Measurements from ENCODE around the gene LMX1A.

LMX1A gene

GRCh38 chr1:165288350-165289120, 68.0 kb downstream of the LMX1A start:
- TF ChIP-seq, protein P1, sequence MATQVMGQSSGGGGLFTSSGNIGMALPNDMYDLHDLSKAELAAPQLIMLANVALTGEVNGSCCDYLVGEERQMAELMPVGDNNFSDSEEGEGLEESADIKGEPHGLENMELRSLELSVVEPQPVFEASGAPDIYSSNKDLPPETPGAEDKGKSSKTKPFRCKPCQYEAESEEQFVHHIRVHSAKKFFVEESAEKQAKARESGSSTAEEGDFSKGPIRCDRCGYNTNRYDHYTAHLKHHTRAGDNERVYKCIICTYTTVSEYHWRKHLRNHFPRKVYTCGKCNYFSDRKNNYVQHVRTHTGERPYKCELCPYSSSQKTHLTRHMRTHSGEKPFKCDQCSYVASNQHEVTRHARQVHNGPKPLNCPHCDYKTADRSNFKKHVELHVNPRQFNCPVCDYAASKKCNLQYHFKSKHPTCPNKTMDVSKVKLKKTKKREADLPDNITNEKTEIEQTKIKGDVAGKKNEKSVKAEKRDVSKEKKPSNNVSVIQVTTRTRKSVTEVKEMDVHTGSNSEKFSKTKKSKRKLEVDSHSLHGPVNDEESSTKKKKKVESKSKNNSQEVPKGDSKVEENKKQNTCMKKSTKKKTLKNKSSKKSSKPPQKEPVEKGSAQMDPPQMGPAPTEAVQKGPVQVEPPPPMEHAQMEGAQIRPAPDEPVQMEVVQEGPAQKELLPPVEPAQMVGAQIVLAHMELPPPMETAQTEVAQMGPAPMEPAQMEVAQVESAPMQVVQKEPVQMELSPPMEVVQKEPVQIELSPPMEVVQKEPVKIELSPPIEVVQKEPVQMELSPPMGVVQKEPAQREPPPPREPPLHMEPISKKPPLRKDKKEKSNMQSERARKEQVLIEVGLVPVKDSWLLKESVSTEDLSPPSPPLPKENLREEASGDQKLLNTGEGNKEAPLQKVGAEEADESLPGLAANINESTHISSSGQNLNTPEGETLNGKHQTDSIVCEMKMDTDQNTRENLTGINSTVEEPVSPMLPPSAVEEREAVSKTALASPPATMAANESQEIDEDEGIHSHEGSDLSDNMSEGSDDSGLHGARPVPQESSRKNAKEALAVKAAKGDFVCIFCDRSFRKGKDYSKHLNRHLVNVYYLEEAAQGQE (IDR thresholded peaks at IDR 0.05; ENCODE audit: low read depth), result no peak
- TF ChIP-seq YY1 (IDR thresholded peaks at IDR 0.05; ENCODE audit: low read depth), result no peak

GRCh38 chr1:165287781-165288180, 68.7 kb downstream of the LMX1A start:
- TF ChIP-seq USF1 (IDR thresholded peaks at IDR 0.05), result no peak
- TF ChIP-seq CREB1 (IDR thresholded peaks at IDR 0.05; ENCODE audit: low read depth), result no peak
- TF ChIP-seq, protein P2, sequence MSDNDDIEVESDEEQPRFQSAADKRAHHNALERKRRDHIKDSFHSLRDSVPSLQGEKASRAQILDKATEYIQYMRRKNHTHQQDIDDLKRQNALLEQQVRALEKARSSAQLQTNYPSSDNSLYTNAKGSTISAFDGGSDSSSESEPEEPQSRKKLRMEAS (IDR thresholded peaks at IDR 0.05), result no peak
- no peak for TF ChIP-seq CEBPB (IDR thresholded peaks at IDR 0.05)
- TF ChIP-seq TCF12 (IDR thresholded peaks at IDR 0.05; ENCODE audit: low read depth), result no peak
- TF ChIP-seq RAD21 (IDR thresholded peaks at IDR 0.05; ENCODE audit: low read depth), result no peak
- no peak for TF ChIP-seq YY1 (IDR thresholded peaks at IDR 0.05; ENCODE audit: low read depth)
- no peak for TF ChIP-seq EGR1 (IDR thresholded peaks at IDR 0.05)
- no peak for TF ChIP-seq TAF1 (IDR thresholded peaks at IDR 0.05; ENCODE audit: low read depth)
- no peak for TF ChIP-seq ZBTB7A (IDR thresholded peaks at IDR 0.05; ENCODE audit: low read depth)
- no peak for TF ChIP-seq NFIC (IDR thresholded peaks at IDR 0.05)
- TF ChIP-seq, protein P1 (IDR thresholded peaks at IDR 0.05; ENCODE audit: low read depth), result no peak

DNA sequence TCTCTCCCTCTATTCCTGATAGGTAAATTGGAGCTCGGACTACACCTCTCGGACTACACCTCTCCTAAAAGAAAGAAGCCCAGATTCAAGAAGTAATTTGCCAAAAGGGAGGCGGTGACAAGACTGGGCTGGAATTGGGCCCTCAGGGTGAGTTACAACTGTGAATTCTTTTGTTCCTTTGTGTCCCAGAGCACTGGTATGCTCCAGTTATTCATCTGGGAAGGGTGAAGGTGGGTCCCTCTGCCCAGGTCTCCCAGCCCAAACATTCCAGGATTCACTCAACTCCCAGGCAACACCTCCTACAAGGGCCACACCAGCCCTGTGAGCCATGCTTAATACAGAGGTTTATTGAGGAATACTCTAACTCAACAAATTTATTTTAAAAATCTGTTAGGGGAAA, 69.2 kb downstream of the LMX1A start:
- TF ChIP-seq CREB1 (IDR thresholded peaks at IDR 0.05; ENCODE audit: low read depth) (no peak), TCF12 (IDR thresholded peaks at IDR 0.05; ENCODE audit: low read depth) (no peak), ZBTB7A (IDR thresholded peaks at IDR 0.05; ENCODE audit: low read depth) (no peak), RAD21 (IDR thresholded peaks at IDR 0.05; ENCODE audit: low read depth) (no peak), FOXM1 (IDR thresholded peaks at IDR 0.05; ENCODE audit: borderline replicate concordance, low read depth) (no peak), USF1 (IDR thresholded peaks at IDR 0.05) (no peak), TEAD4 (IDR thresholded peaks at IDR 0.05) (no peak), EP300 (IDR thresholded peaks at IDR 0.05; ENCODE audit: borderline replicate concordance) (no peak), EGR1 (IDR thresholded peaks at IDR 0.05) (no peak), CEBPB (IDR thresholded peaks at IDR 0.05) (no peak), NFIC (IDR thresholded peaks at IDR 0.05) (no peak), YY1 (IDR thresholded peaks at IDR 0.05; ENCODE audit: low read depth) (no peak), TAF1 (IDR thresholded peaks at IDR 0.05; ENCODE audit: low read depth) (no peak)
- TF ChIP-seq, protein P1 (IDR thresholded peaks at IDR 0.05; ENCODE audit: low read depth), result no peak
- TF ChIP-seq, protein P2 (IDR thresholded peaks at IDR 0.05), result no peak

DNA sequence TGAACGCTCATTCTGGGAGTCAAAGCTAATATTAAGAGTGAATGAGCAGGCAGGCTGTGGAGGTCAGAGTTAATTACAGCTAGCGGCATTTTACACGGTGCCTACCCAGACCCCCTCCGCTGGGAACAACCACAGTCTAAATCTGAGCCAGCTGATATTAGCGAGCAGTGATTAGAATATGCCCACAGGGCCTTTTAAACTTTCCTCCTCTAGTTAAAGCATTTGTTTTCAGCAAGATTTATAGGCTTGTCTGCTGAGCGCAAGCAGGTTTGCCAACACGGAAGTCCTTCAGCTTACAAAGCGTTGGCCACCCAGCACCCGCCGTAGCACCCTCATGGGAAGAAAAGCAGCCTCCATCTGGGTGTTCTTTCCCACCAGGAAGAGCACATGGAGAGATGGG, 72.1 kb downstream of the LMX1A start:
- TF ChIP-seq RAD21 (IDR thresholded peaks at IDR 0.05; ENCODE audit: low read depth) (no peak), TCF12 (IDR thresholded peaks at IDR 0.05; ENCODE audit: low read depth) (no peak)
